Measurements from ENCODE around the gene DPP8.

Gene DPP8

GRCh38 chr15:65394936-65395335, 122.6 kb downstream of the DPP8 start:
- Histone ChIP-seq H3K4me3 (ENCODE audit: low read length in 2 of 2) (no peak overlapping the region), H3K9ac (ENCODE audit: low read length in 2 of 2) (no peak overlapping the region), H3K9me3 (ENCODE audit: control insufficient read depth in 2 of 2, low read length in 2 of 2) (no peaks in the 10 kb centered on the region), H3K4me1 (ENCODE audit: control insufficient read depth, insufficient read depth, low read length) (peaks cover 3% of the 10 kb centered on the region), H3K27me3 (ENCODE audit: control insufficient read depth in 1 of 2, insufficient read depth in 2 of 2, low read length in 2 of 2) (peaks cover 23 to 30% of the 10 kb centered on the region in 2 donors), H3K27ac (ENCODE audit: low read length) (no peak overlapping the region), H3K36me3 (ENCODE audit: control insufficient read depth in 2 of 2, insufficient read depth in 2 of 2, low read length in 2 of 2) (no peaks in the 10 kb centered on the region)

- Histone ChIP-seq H3K27me3 (ENCODE audit: control insufficient read depth in 1 of 2, insufficient read depth in 2 of 2, low read length in 2 of 2) (peaks cover 23 to 30% of the 10 kb centered on the region in 2 donors), H3K4me3 (ENCODE audit: low read length in 2 of 2) (no peak overlapping the region), H3K4me1 (ENCODE audit: control insufficient read depth, insufficient read depth, low read length) (peaks cover 3% of the 10 kb centered on the region), H3K27ac (ENCODE audit: low read length) (no peak overlapping the region), H3K9ac (ENCODE audit: low read length in 2 of 2) (no peak overlapping the region), H3K36me3 (ENCODE audit: control insufficient read depth in 2 of 2, insufficient read depth in 2 of 2, low read length in 2 of 2) (no peaks in the 10 kb centered on the region), H3K9me3 (ENCODE audit: control insufficient read depth in 2 of 2, low read length in 2 of 2) (no peaks in the 10 kb centered on the region)
Measured at GRCh38 chr15:65394280-65394789, 123.2 kb downstream of the DPP8 start.

- H3K27me3 ChIP-seq (ENCODE audit: control insufficient read depth in 1 of 2, insufficient read depth in 2 of 2, low read length in 2 of 2): peaks cover 23 to 30% of the 10 kb centered on the region in 2 donors
Measured at GRCh38 chr15:65393557-65393956, 123.9 kb downstream of the DPP8 start.

GRCh38 chr15:65393091-65393490, 124.4 kb downstream of the DPP8 start:
- Histone ChIP-seq H3K9ac (ENCODE audit: low read length in 2 of 2) (no peak overlapping the region), H3K36me3 (ENCODE audit: control insufficient read depth in 2 of 2, insufficient read depth in 2 of 2, low read length in 2 of 2) (no peaks in the 10 kb centered on the region), H3K27ac (ENCODE audit: low read length) (no peak overlapping the region), H3K4me1 (ENCODE audit: control insufficient read depth, insufficient read depth, low read length) (peaks cover 3% of the 10 kb centered on the region), H3K27me3 (ENCODE audit: control insufficient read depth in 1 of 2, insufficient read depth in 2 of 2, low read length in 2 of 2) (peaks cover 23 to 30% of the 10 kb centered on the region in 2 donors), H3K9me3 (ENCODE audit: control insufficient read depth in 2 of 2, low read length in 2 of 2) (no peaks in the 10 kb centered on the region), H3K4me3 (ENCODE audit: low read length in 2 of 2) (no peak overlapping the region)

More at GRCh38 chr15:65393557-65393956, 123.9 kb downstream of the DPP8 start:
- no peaks in the 10 kb centered on the region for H3K36me3 ChIP-seq (ENCODE audit: control insufficient read depth in 2 of 2, insufficient read depth in 2 of 2, low read length in 2 of 2)
- no peaks in the 10 kb centered on the region for H3K9me3 ChIP-seq (ENCODE audit: control insufficient read depth in 2 of 2, low read length in 2 of 2)
- H3K27ac ChIP-seq (ENCODE audit: low read length): no peak overlapping the region
- no peak overlapping the region for H3K9ac ChIP-seq (ENCODE audit: low read length in 2 of 2)
- H3K4me3 ChIP-seq (ENCODE audit: low read length in 2 of 2): no peak overlapping the region
- peaks cover 3% of the 10 kb centered on the region for H3K4me1 ChIP-seq (ENCODE audit: control insufficient read depth, insufficient read depth, low read length)
